ENCODE data around the gene CTTNBP2. TPM values are rescaled to one million over a fixed set of nuclear protein-coding genes. Genes with fewer than 3 reads are reported as not detected.

The CTTNBP2 gene
- total and polyA plus RNA-seq, 10 of the 15 experiments (the other 5 are each of a cell fraction or from before 2014, with no cell fraction given), result 0.04 to 0.43 TPM; not detected in 8

DNA sequence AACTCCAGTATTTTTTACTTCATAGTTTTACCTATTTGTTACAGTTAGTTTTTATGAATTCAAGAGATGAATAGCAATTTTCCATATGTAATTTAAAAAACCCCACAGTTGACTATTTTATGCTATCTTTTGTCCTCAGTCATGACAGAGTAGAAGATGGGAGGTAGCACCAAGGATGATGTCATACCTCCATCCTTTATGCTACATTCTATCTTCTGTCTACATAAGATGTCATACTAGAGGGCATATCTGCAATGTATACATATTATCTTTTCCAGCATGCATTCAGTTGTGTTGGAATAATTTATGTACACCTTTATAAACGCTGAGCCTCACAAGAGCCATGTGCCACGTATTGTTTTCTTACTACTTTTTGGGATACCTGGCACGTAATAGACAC, 209.2 kb downstream of the CTTNBP2 start (continued):
- no peak for TF ChIP-seq IRF5 (IDR thresholded peaks at IDR 0.05; ENCODE audit: borderline replicate concordance)
- TF ChIP-seq MYC (IDR thresholded peaks at IDR 0.05; ENCODE audit: insufficient read depth, insufficient read length, insufficient replicate concordance, low read length, severe bottlenecking), result no peak
- no peak for TF ChIP-seq KAT2A (conservative IDR thresholded peaks at IDR 0.05; ENCODE audit: control insufficient read depth, low read depth, low read length)
- TF ChIP-seq MTA2 (IDR thresholded peaks at IDR 0.05; ENCODE audit: low read depth), result no peak

DNA sequence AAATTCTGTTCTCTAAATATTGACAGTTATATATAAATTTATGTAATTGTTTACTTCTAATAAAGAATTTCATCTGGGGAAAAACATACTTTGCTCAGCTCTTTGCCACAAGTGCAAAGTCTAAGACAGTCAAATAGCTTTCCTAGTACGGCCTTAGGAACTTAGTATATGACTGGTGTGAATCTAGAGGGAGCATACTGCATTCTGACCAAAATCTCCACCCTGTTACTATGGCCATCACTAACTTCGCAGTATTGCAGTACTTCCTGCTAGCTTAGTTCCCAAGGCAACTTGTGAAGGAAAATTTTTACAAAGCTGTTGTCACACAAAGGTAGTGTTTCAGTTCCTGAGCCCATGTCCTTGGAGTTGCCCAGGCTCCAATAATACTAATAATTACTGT, 211.9 kb downstream of the CTTNBP2 start:
- Histone ChIP-seq H3K27ac (ENCODE audit: control insufficient read depth, insufficient read depth) (no peak overlapping the region), H4K20me1 (ENCODE audit: control insufficient read depth, insufficient read depth) (no peaks in the 10 kb centered on the region), H3K9ac (ENCODE audit: control insufficient read depth, insufficient read depth, low read length) (no peak overlapping the region), H3K9me3 (replicated peaks; ENCODE audit: control insufficient read depth, insufficient read depth, low read length) (no peaks in the 10 kb centered on the region), H3K27me3 (replicated peaks in 1 of 2; ENCODE audit: control insufficient read depth in 2 of 2, insufficient read depth in 2 of 2, low read length in 1 of 2) (no peaks in the 10 kb centered on the region; a peak in 1 of 4 replicates), H3K4me3 (no peak overlapping the region), H2AFZ (ENCODE audit: control insufficient read depth, low read depth, low read length) (no peak overlapping the region), H3K79me2 (ENCODE audit: control insufficient read depth, insufficient read depth, low read length) (no peaks in the 10 kb centered on the region), H3K4me2 (ENCODE audit: control insufficient read depth, insufficient read depth) (no peak overlapping the region), H3K36me3 (ENCODE audit: control insufficient read depth in 2 of 2, insufficient read depth in 2 of 2, low read length in 1 of 2) (no peaks in the 10 kb centered on the region), H3K4me1 (ENCODE audit: control insufficient read depth, insufficient read depth, low read length) (no peaks in the 10 kb centered on the region)
- in situ Hi-C loops (cut with MboI), result no loop called here
- ChIA-PET CTCF (interaction anchor here (1.1 to 1.6 kb wide), 4 partner anchors 11 to 183 kb away, joined by 3 to 7 read pairs (median 4); no protein-coding TSS in a partner anchor), RAD21 (ENCODE audit: unreplicated experiment) (interaction anchor here (0.6 kb wide), 1 partner anchor 90 kb away, joined by 7 read pairs; no protein-coding TSS in a partner anchor), POLR2A (no interaction called here), SMC1A (ENCODE audit: uncharacterized antibody, unreplicated experiment) (interaction anchor here (0.8 to 1.7 kb wide), 11 partner anchors 8 to 261 kb away, joined by 3 to 6 read pairs (median 4); no protein-coding TSS in a partner anchor)
- FAIRE-seq (no peak), DNase-seq (ENCODE audit: low read depth, low spot score) (no peak), ATAC-seq (peak; percentile 45; the same call in 2 of the 3 replicates)
- intact Hi-C loops (cut with micrococcal nuclease; ENCODE audit: unreplicated experiment), result no loop called here
- 20% methylated on average over 2 of the region's 2 CpGs for WGBS (ENCODE audit: insufficient coverage, insufficient replicate concordance, low lambda C conversion rate, missing lambda C conversion rate)
- BruUV-seq (replicated peaks), result no TSS peak
- TF ChIP-seq IKZF1 (conservative IDR thresholded peaks at IDR 0.05) (no peak), BMI1 (IDR thresholded peaks at IDR 0.05; ENCODE audit: borderline replicate concordance) (no peak), CBX5 (IDR thresholded peaks at IDR 0.05; ENCODE audit: low read depth) (no peak), BHLHE40 (IDR thresholded peaks at IDR 0.05; ENCODE audit: borderline replicate concordance in 1 of 2, low read depth in 2 of 2, low read length in 1 of 2) (no peak), LARP7 (IDR thresholded peaks at IDR 0.05) (no peak), ZNF622 (IDR thresholded peaks at IDR 0.05) (no peak), HDAC6 (IDR thresholded peaks at IDR 0.05; ENCODE audit: unreplicated experiment) (no peak), IRF4 (IDR thresholded peaks at IDR 0.05; ENCODE audit: low read depth, low read length) (no peak)
- TF ChIP-seq, protein P1, sequence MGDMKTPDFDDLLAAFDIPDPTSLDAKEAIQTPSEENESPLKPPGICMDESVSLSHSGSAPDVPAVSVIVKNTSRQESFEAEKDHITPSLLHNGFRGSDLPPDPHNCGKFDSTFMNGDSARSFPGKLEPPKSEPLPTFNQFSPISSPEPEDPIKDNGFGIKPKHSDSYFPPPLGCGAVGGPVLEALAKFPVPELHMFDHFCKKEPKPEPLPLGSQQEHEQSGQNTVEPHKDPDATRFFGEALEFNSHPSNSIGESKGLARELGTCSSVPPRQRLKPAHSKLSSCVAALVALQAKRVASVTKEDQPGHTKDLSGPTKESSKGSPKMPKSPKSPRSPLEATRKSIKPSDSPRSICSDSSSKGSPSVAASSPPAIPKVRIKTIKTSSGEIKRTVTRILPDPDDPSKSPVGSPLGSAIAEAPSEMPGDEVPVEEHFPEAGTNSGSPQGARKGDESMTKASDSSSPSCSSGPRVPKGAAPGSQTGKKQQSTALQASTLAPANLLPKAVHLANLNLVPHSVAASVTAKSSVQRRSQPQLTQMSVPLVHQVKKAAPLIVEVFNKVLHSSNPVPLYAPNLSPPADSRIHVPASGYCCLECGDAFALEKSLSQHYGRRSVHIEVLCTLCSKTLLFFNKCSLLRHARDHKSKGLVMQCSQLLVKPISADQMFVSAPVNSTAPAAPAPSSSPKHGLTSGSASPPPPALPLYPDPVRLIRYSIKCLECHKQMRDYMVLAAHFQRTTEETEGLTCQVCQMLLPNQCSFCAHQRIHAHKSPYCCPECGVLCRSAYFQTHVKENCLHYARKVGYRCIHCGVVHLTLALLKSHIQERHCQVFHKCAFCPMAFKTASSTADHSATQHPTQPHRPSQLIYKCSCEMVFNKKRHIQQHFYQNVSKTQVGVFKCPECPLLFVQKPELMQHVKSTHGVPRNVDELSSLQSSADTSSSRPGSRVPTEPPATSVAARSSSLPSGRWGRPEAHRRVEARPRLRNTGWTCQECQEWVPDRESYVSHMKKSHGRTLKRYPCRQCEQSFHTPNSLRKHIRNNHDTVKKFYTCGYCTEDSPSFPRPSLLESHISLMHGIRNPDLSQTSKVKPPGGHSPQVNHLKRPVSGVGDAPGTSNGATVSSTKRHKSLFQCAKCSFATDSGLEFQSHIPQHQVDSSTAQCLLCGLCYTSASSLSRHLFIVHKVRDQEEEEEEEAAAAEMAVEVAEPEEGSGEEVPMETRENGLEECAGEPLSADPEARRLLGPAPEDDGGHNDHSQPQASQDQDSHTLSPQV (IDR thresholded peaks at IDR 0.05), result no peak
- TF ChIP-seq, protein P2, sequence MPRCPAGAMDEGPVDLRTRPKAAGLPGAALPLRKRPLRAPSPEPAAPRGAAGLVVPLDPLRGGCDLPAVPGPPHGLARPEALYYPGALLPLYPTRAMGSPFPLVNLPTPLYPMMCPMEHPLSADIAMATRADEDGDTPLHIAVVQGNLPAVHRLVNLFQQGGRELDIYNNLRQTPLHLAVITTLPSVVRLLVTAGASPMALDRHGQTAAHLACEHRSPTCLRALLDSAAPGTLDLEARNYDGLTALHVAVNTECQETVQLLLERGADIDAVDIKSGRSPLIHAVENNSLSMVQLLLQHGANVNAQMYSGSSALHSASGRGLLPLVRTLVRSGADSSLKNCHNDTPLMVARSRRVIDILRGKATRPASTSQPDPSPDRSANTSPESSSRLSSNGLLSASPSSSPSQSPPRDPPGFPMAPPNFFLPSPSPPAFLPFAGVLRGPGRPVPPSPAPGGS (IDR thresholded peaks at IDR 0.05; ENCODE audit: borderline replicate concordance, insufficient read depth, low read depth, low read length, poor library complexity, severe bottlenecking), result no peak
